HG03159 (cell line): ENCODE data around the gene MAGEC3.
"Not testable (repeated sequence)": the region's sequence is repeated elsewhere in the genome, so short reads cannot be mapped to it uniquely, and the experiment has no call there.

ENCODE experiments used
- ATAC-seq: cut with Tn5 transposase; IDR thresholded peaks from one replicate; pipeline ENCODE4 v1.9.1; 2021; ENCODE audit warnings: mild to moderate bottlenecking, moderate library complexity; ENCODE audit not compliant: unreplicated experiment

Gene MAGEC3, protein sequence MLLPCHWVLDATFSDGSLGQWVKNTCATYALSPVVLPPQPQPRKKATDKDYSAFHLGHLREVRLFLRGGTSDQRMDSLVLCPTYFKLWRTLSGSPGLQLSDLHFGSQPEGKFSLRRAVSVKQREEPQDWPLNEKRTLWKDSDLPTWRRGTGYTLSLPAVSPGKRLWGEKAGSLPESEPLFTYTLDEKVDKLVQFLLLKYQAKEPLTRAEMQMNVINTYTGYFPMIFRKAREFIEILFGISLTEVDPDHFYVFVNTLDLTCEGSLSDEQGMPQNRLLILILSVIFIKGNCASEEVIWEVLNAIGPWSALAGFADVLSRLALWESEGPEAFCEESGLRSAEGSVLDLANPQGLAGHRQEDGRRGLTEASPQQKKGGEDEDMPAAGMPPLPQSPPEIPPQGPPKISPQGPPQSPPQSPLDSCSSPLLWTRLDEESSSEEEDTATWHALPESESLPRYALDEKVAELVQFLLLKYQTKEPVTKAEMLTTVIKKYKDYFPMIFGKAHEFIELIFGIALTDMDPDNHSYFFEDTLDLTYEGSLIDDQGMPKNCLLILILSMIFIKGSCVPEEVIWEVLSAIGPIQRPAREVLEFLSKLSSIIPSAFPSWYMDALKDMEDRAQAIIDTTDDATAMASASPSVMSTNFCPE

DNA sequence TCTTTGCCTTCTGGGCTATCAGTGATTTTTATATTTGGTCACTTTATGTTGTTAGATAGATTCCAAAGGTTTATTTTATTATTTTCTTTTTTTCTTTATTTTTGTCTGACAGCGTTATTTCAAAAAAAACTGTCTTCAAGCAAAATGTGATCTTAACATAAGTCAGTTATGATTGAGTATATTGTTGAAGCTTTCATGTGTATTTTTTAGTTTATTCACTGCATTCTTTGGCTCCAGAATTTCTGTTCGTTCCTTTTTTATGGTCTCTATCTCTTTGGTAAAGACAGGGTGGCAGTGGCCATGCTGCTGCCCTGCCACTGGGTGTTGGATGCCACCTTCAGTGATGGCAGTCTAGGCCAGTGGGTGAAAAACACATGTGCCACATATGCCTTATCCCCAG is at the start of gene MAGEC3:
TSS of gene MAGEC3 (plus strand) at position 301 of the 400 bp plus-strand sequence. CDS start at position 301, 0 bp downstream.
- no peak for ATAC-seq

GRCh38 chrX:141791856-141792255 is 46.3 kb upstream of the MAGEC3 start:
- ATAC-seq = no peak

- no peak for ATAC-seq
Observed at GRCh38 chrX:141811438-141811837, 26.7 kb upstream of the MAGEC3 start.

GRCh38 chrX:141814213-141814857 is 23.8 kb upstream of the MAGEC3 start:
- ATAC-seq = no peak

GRCh38 chrX:141815904-141816303 is 22.2 kb upstream of the MAGEC3 start:
- no peak for ATAC-seq

GRCh38 chrX:141832247-141832646 is 5.9 kb upstream of the MAGEC3 start:
- ATAC-seq = no peak

DNA sequence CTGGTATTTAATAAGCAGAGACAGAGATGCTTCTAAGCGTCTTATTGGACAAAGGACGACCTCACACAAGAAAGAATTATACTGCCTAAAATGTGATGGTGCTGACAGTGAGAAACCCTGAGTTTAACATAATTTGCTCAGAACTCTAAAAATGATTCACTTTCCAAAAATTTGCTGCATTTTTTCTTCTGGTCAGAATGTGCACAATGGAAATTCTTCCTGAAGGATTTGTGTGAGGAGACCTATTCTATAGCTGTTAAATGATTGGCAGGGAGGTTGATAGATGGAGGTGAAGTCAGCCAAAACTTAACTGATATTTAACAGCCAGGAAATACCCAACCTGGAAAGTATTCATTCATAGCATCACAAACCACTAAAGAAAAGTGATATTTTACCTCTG is 1.7 kb downstream of the MAGEC3 start:
- ATAC-seq = no peak

- ATAC-seq = no peak
Observed at GRCh38 chrX:141857479-141857878, 19.4 kb downstream of the MAGEC3 start.

DNA sequence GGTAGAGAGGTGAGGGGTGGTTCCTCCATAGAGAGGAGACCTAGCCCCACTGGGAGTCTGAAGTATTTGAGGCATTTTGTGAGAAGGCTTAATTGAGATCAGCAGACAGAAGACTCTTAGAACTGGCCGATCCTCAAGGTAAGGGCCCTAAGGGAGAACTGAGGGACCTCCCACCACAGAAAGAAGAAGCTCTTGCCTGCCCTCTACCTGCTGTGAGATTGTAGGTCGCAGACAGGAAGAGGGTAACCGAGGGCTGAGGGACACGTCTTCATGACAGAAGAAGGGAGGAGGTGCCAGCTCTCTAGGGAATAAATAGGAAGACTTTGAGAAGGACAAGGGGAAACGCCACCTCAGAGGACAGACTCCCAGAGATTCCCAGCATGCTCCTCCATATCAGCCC is 41.5 kb downstream of the MAGEC3 start:
- ATAC-seq = no peak

GRCh38 chrX:141888811-141889210 is 50.7 kb downstream of the MAGEC3 start:
- not testable (repeated sequence) for ATAC-seq

- no peak for ATAC-seq
Observed at GRCh38 chrX:141894733-141895132, 56.6 kb downstream of the MAGEC3 start.

DNA sequence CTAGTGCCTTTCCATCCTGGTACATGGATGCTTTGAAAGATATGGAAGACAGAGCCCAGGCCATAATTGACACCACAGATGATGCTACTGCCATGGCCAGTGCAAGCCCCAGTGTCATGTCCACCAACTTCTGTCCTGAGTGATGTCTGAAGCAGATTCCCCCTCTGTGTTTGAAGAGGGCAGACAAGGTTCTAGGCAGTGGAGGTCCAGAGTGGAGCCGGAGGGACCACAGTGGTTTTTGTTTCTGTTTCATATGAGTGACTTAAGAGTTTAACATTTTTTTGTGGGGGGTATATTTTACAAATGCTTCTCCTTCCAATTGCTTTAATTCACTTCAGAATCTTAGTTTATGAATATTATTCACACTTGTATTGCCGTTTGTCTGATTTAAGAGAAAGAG is 59.6 kb downstream of the MAGEC3 start:
- ATAC-seq = no peak

DNA sequence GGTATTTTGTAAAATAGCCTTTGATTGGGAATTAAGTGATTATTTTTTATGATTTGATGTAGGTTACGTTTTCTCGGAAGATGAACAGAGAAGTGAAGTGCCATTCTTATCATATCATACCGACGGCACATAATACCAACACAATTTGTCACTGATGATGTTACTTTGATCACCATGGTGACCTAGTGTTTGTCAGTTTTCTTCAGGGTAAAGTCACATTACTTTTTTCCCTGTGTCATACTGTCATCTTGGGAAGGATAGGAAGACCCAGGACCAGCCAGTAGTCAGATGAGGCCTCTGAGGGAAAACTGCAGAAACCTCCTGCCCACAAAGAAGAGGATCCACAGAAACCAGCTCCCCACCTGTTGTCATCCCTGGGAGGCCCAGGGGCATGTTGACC is 64.2 kb downstream of the MAGEC3 start:
- ATAC-seq = no peak

DNA sequence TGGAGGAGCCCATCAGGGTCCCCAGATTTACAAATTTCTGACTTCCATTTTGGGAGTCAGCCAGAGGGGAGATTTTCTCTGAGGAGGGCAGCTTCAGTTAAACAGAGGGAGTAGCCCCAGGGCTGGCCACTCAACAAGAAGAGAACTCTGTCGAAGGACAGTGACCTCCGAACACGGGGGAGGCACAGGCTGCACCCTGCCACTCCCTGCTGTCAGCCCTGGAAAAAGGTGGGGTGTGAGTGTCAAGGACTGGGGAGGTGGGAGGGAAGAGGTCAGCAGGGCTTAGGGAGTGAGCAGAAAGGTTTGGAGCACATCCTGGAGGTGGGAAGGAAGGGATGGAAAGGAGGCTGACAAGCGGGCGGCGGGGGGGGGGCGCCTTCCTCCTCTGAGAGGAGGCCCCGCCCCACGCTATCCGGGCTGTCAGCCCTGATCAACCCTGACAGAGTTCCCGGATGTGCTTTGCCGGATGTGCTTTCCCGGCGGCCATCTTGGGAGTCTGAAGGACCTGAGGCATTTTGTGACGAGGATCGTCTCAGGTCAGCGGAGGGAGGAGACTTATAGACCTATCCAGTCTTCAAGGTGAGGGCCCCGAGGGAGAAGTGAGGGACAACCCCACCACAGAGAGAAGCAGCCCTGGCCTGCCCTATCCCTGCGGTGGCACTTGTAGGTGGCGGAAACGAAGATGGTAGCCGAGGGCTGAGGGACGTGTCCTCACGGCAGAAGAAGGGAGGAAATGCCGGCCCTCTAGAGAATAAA is 65.5 kb downstream of the MAGEC3 start, which contains the start of gene MAGEC1:
TSS of gene MAGEC1 (plus strand) at position 495 of the 756 bp plus-strand sequence. CDS start 1,179 bp downstream, outside the sequence.
- no peak for ATAC-seq

GRCh38 chrX:141904262-141904661 is 66.1 kb downstream of the MAGEC3 start:
- ATAC-seq = no peak

DNA sequence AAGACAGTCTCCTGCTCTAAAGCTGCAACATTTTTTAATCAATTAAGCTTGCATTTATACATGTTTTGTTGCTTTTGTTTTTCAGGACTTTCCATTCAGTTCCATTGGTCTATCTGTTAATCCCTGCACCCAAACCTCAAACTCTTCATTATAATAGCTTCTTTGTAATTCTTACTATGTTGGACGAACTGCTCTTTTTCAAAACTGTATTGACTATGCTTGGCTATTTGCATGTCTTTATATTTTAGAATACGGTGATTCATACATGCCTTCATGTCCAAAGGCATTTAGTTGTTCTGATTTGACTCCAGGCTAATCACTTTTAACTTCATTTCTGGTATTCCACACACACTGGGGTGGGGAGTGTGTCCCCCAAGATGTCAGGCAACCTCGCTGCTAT is 79.7 kb downstream of the MAGEC3 start:
- ATAC-seq = no peak

DNA sequence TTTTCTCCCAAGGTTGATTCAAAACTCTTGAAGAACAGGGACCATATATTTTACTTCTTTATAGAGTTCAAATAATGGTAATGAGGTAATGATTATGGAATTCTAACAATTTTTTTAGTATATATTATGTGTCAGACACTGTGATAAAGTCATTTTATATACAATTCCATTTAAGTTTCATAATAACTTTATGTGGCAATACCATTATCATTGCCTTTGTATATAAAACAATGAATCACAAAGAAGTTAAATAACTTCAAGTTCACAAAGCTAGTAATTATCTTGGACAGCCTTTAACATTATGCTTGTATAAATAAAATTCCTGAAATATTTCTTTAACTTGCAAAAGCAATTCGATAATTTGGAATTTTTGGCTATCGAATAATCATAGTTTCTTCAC is 86.2 kb downstream of the MAGEC3 start:
- no peak for ATAC-seq

DNA sequence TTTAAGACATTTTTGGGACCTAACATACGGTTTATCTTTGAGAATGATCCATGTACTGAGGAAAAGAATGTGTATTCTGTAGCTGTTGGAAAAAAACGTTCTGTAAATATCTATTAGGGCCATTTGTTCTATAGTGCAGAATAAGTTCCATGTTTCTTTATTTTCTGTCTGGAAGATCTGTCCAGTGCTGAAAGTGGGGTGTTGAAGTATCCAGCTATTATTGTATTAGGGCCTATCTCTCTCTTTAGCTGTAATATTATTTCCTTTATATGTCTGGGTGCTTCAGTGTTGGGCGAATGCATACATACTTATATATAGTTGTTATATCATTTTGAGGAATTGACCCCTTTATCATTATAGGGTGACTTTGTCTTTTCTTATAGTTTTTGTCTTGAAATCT is 90.3 kb downstream of the MAGEC3 start:
- ATAC-seq = no peak

DNA sequence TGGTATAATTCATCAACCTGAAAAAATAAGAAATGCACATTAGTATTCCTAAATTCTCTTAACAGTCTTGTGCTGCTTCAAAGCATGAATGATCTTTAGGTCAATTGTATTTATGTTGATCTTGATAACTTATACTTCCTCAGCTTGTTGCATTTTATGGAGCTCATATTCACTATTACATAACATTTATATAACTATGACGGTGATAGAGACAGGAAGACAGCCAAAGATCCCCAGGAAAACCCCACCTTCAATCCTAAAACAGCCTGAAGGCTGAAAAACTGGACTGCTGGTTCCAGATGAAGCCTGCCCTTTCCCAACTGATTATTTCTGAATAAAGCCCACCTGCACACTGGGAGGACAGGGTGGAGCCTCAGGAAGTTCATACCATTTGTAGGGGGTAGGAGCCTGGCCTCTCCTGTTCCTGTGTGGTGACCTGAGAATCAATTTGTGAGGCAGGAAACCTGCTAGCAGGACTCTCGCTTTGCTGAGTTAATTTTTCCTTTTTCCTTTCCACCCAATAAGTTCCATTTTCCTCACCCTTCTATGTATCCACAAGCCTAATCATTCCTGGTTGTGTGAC is 96.0 kb downstream of the MAGEC3 start:
- no peak for ATAC-seq

GRCh38 chrX:141935645-141936044 is 97.5 kb downstream of the MAGEC3 start:
- ATAC-seq = no peak

DNA sequence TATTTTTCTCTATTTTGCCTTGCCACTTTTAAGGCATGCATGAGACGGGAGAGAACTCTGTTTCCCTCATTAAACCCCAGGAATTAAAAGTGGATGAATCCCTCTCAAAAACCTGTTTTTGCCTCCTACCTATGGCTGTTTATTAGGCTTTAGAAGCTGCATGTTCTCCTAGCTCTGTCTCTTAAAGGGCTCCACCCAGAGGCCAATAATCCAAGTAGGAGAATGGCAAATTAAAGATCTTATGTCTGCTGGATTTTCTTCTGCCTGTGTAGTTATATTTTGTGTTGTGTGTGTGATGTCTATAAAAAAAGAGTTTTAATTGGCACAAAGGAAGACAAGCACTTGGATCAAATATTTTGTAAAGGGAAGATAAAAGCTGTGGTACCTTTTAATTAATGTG is 98.0 kb downstream of the MAGEC3 start:
- no peak for ATAC-seq
